ENCODE measurements around the gene ZBTB16. TPM values are rescaled to one million over a fixed set of nuclear protein-coding genes. Genes with fewer than 3 reads are reported as not detected.

The ZBTB16 gene
- total RNA-seq, 1 donor from 2014 or later = 64.5 TPM

DNA sequence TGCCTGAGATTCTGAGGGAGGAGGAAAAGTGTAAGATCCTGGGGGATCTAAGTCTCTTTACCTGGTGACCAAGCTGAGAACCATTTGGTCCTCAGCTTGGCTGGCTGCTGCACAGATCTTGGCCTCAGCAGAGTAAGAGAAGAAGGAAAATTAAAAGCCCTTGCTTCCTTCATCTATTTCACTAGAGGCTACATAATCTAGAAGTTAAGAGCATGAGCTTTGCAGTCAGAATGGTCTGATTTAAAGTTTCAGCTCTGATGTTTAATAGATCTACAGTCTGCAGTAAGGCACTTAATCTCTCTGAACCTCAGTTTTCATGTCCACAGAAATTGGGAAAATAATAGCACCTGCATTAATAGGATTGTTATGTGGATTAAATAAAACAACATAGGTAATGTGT, 3.1 kb upstream of the ZBTB16 start:
- no peak for TF ChIP-seq CTCF (IDR thresholded peaks at IDR 0.05; ENCODE audit: borderline replicate concordance)
- no peak for DNase-seq
- Histone ChIP-seq H3K4me1 (peaks cover 51% of the 10 kb centered on the region), H3K36me3 (peaks cover 1% of the 10 kb centered on the region), H3K9me3 (replicated peaks) (no peaks in the 10 kb centered on the region), H3K4me3 (no peak overlapping the region), H3K27me3 (ENCODE audit: low read depth) (no peaks in the 10 kb centered on the region), H3K27ac (replicated peaks) (no peak overlapping the region)
- intact Hi-C loops (cut with micrococcal nuclease) = loop anchor here (10.0 kb wide), 1 partner anchor 128 kb away; no protein-coding TSS in a partner anchor

DNA sequence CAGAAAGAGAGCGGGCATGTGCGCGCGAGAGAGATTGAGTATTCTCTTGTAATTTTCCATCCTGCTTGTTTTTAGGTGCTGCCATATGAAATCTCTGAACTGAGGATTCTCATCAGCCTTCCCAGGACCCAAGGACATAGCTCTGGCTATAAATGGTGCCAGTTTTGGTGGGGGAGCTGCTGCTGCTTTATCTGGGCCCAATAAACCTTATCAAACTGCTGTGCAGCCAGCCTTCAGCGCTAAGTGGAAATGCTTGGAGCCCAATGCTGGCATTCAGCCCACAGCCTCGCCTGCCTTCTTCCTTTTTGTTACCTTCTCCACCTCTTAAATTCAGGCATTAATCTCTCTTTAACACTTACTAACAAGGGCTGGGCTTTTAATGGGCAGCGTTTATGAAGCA, 2.4 kb upstream of the ZBTB16 start:
- TF ChIP-seq CTCF (IDR thresholded peaks at IDR 0.05; ENCODE audit: borderline replicate concordance) = no peak
- DNase-seq = peak; percentile 55
- peak overlapping the region; percentile 100 for H3K27ac ChIP-seq (replicated peaks)
- intact Hi-C loops (cut with micrococcal nuclease) = loop anchor here (10.0 kb wide), 1 partner anchor 128 kb away; no protein-coding TSS in a partner anchor
- H3K4me3 ChIP-seq = no peak overlapping the region
- no peaks in the 10 kb centered on the region for H3K27me3 ChIP-seq (ENCODE audit: low read depth)
- peaks cover 9% of the 10 kb centered on the region for H3K36me3 ChIP-seq
- no peaks in the 10 kb centered on the region for H3K9me3 ChIP-seq (replicated peaks)
- peaks cover 58% of the 10 kb centered on the region for H3K4me1 ChIP-seq

GRCh38 chr11:114057605-114058004, 1.9 kb upstream of the ZBTB16 start:
- TF ChIP-seq CTCF (IDR thresholded peaks at IDR 0.05; ENCODE audit: borderline replicate concordance) = no peak
- Histone ChIP-seq H3K36me3 (peaks cover 13% of the 10 kb centered on the region), H3K27me3 (ENCODE audit: low read depth) (no peaks in the 10 kb centered on the region), H3K9me3 (replicated peaks) (no peaks in the 10 kb centered on the region), H3K4me3 (no peak overlapping the region), H3K27ac (replicated peaks) (peak overlapping the region; percentile 100), H3K4me1 (peaks cover 63% of the 10 kb centered on the region)
- DNase-seq = no peak
- intact Hi-C loops (cut with micrococcal nuclease) = loop anchor here (10.0 kb wide), 1 partner anchor 127 kb away; no protein-coding TSS in a partner anchor

DNA sequence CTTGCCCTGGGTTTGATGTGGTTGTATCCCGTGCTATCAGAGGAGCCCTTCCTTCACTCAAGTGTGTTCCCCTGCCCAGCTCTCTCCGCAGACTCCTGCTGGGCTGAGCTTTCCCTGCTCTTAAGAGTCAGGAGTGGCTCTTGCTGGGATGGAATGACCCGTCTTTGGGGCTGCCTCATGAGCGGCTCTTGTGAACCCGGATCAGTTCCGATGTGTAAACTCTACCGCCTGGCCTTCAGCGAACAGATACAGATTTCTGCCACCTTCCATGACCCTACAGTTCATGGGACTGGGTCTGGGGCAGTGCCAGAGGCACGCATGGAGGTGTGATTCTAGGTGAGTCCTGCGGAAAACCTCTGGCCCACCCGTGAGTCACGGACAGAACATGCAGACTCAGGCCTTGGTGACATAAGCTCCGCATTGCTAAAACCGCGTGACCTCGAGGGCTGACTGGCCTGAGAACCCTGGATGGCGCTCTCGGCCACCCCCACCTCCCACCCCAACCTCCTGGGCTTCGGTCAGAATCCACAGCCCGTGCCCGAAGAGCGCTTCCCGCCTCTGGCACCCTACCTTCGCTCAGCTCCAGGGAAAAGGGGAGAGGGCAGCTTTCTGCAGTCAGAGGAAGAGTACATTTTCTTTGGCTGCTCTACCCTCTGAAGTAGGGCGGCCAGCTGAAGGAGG, 1.3 kb upstream of the ZBTB16 start:
- DNase-seq = peak; percentile 35
- Histone ChIP-seq H3K27me3 (ENCODE audit: low read depth) (no peaks in the 10 kb centered on the region), H3K4me1 (peaks cover 68% of the 10 kb centered on the region), H3K4me3 (peak overlapping the region; percentile 100), H3K27ac (replicated peaks) (peak overlapping the region; percentile 100), H3K9me3 (replicated peaks) (no peaks in the 10 kb centered on the region), H3K36me3 (peaks cover 17% of the 10 kb centered on the region)
- TF ChIP-seq CTCF (IDR thresholded peaks at IDR 0.05; ENCODE audit: borderline replicate concordance) = no peak
- intact Hi-C loops (cut with micrococcal nuclease) = loop anchor here (10.0 kb wide), 1 partner anchor 127 kb away; no protein-coding TSS in a partner anchor

- H3K4me3 ChIP-seq = peak overlapping the region; percentile 100
- H3K4me1 ChIP-seq = peaks cover 75% of the 10 kb centered on the region
- TF ChIP-seq CTCF (IDR thresholded peaks at IDR 0.05; ENCODE audit: borderline replicate concordance) = no peak
- DNase-seq = peak; percentile 54
- no peaks in the 10 kb centered on the region for H3K27me3 ChIP-seq (ENCODE audit: low read depth)
- peak overlapping the region; percentile 100 for H3K27ac ChIP-seq (replicated peaks)
- peaks cover 24% of the 10 kb centered on the region for H3K36me3 ChIP-seq
- intact Hi-C loops (cut with micrococcal nuclease) = loop anchor here (10.0 kb wide), 1 partner anchor 126 kb away; no protein-coding TSS in a partner anchor
- H3K9me3 ChIP-seq (replicated peaks) = no peaks in the 10 kb centered on the region
These were observed 637 bp upstream of the ZBTB16 start for GRCh38 chr11:114058871-114059277.
